Neural crest cell (in vitro differentiated cells): ENCODE measurements around the gene RPL34. TPM values are rescaled to one million over a fixed set of nuclear protein-coding genes. Genes with fewer than 3 reads are reported as not detected.
A peak's percentile ranks its signal among the peaks of the same experiment; 100 is the strongest.

Experiments used
- DNase-seq: peaks from one replicate; pipeline ENCODE4 v3.0.0; 2021; ENCODE audit warnings: low read depth, mixed read lengths, low spot score
- H3K27ac Mint-ChIP-seq: one replicate; pipeline ENCODE4 v1.8.0; 2021; ENCODE audit warnings: mild to moderate bottlenecking, mixed read lengths; ENCODE audit not compliant: unreplicated experiment
- H3K27me3 Mint-ChIP-seq: 2 replicates; pipeline ENCODE4 v1.8.0; 2021; ENCODE audit warnings: low read depth, mild to moderate bottlenecking, mixed read lengths
- H3K36me3 Mint-ChIP-seq: 2 replicates; pipeline ENCODE4 v1.8.0; 2021; ENCODE audit warnings: low read depth, mild to moderate bottlenecking, mixed read lengths
- H3K4me1 Mint-ChIP-seq: 2 replicates; pipeline ENCODE4 v1.8.0; 2021; ENCODE audit warnings: mixed read lengths
- H3K4me3 Mint-ChIP-seq: one replicate; pipeline ENCODE4 v1.8.0; 2021; ENCODE audit warnings: mild to moderate bottlenecking, mixed read lengths
- H3K9me3 Mint-ChIP-seq: 2 replicates; pipeline ENCODE4 v1.8.0; 2021; ENCODE audit warnings: mixed read lengths
- CTCF ChIP-seq: fragments of 200-600 bp; sonication (generic); conservative IDR thresholded peaks from 2 replicates; pipeline ENCODE4 v1.5.0; 2021; ENCODE audit warnings: antibody characterized with exemption, mild to moderate bottlenecking
- total RNA-seq: library from RNA; stranded (reverse); gene quantifications from 2 replicates; pipeline ENCODE4 v1.2.1, GENCODE V29; 2021

The RPL34 gene
- total RNA-seq, 1 donor from 2014 or later = 1,293 TPM

GRCh38 chr4:108624263-108625056, 4.1 kb downstream of the RPL34 start:
- TF ChIP-seq CTCF = no peak
- H3K27me3 Mint-ChIP-seq = no peaks in the 10 kb centered on the region
- DNase-seq = no peak
- no peaks in the 10 kb centered on the region for H3K9me3 Mint-ChIP-seq
- H3K4me1 Mint-ChIP-seq = peaks cover 37% of the 10 kb centered on the region
- H3K36me3 Mint-ChIP-seq = peaks cover 25% of the 10 kb centered on the region
- H3K4me3 Mint-ChIP-seq = peak overlapping the region; percentile 58
- no peak overlapping the region for H3K27ac Mint-ChIP-seq

GRCh38 chr4:108626056-108626455, 5.7 kb downstream of the RPL34 start:
- peaks cover 24% of the 10 kb centered on the region for H3K4me1 Mint-ChIP-seq
- peaks cover 31% of the 10 kb centered on the region for H3K36me3 Mint-ChIP-seq
- no peak for TF ChIP-seq CTCF
- no peaks in the 10 kb centered on the region for H3K27me3 Mint-ChIP-seq
- DNase-seq = no peak
- no peak overlapping the region for H3K4me3 Mint-ChIP-seq
- no peaks in the 10 kb centered on the region for H3K9me3 Mint-ChIP-seq
- H3K27ac Mint-ChIP-seq = no peak overlapping the region

- TF ChIP-seq CTCF = no peak
- peaks cover 13% of the 10 kb centered on the region for H3K4me1 Mint-ChIP-seq
- H3K4me3 Mint-ChIP-seq = no peak overlapping the region
- H3K36me3 Mint-ChIP-seq = peaks cover 30% of the 10 kb centered on the region
- no peaks in the 10 kb centered on the region for H3K9me3 Mint-ChIP-seq
- no peak overlapping the region for H3K27ac Mint-ChIP-seq
- DNase-seq = no peak
- no peaks in the 10 kb centered on the region for H3K27me3 Mint-ChIP-seq
Observed at GRCh38 chr4:108628411-108628810, 8.0 kb downstream of the RPL34 start.

GRCh38 chr4:108635070-108635655, 14.8 kb downstream of the RPL34 start:
- H3K9me3 Mint-ChIP-seq = no peaks in the 10 kb centered on the region
- peaks cover 21% of the 10 kb centered on the region for H3K36me3 Mint-ChIP-seq
- no peaks in the 10 kb centered on the region for H3K4me1 Mint-ChIP-seq
- H3K4me3 Mint-ChIP-seq = no peak overlapping the region
- no peak overlapping the region for H3K27ac Mint-ChIP-seq
- TF ChIP-seq CTCF = no peak
- H3K27me3 Mint-ChIP-seq = no peaks in the 10 kb centered on the region
- DNase-seq = no peak

GRCh38 chr4:108636246-108636645, 15.9 kb downstream of the RPL34 start:
- Mint-ChIP-seq H3K9me3 (no peaks in the 10 kb centered on the region), H3K27ac (no peak overlapping the region), H3K27me3 (no peaks in the 10 kb centered on the region), H3K4me1 (no peaks in the 10 kb centered on the region), H3K36me3 (peaks cover 17% of the 10 kb centered on the region), H3K4me3 (no peak overlapping the region)
- DNase-seq = no peak
- TF ChIP-seq CTCF = no peak
